HG03520 (cell line): ENCODE data around the gene EPHX1.
"Not testable (repeated sequence)": the region's sequence is repeated elsewhere in the genome, so short reads cannot be mapped to it uniquely, and the experiment has no call there.

Experiments used
- ATAC-seq: cut with Tn5 transposase; IDR thresholded peaks from one replicate; pipeline ENCODE4 v1.9.1; 2021; ENCODE audit warnings: mild to moderate bottlenecking, moderate library complexity; ENCODE audit not compliant: unreplicated experiment

The EPHX1 gene

GRCh38 chr1:225879521-225880221 lies 69.7 kb downstream of the EPHX1 start:
- no peak for ATAC-seq

GRCh38 chr1:225880222-225880588 lies 70.3 kb downstream of the EPHX1 start:
- ATAC-seq = no peak

GRCh38 chr1:225880636-225881035 lies 70.7 kb downstream of the EPHX1 start:
- no peak for ATAC-seq

GRCh38 chr1:225881081-225881958 lies 71.4 kb downstream of the EPHX1 start:
- no peak for ATAC-seq

- peak; percentile 64 for ATAC-seq
These were observed 72.2 kb downstream of the EPHX1 start, which contains the start of gene TMEM63A for GRCh38 chr1:225881959-225882693. Gene TMEM63A, minus strand, starts transcription at chr1:225882380. Its CDS starts 4,800 bp downstream, at chr1:225877580.

GRCh38 chr1:225882694-225883615 lies 73.0 kb downstream of the EPHX1 start:
- peak; percentile 23 for ATAC-seq

- no peak for ATAC-seq
These were observed 73.8 kb downstream of the EPHX1 start for GRCh38 chr1:225883616-225884265.

GRCh38 chr1:225885336-225885735 lies 75.4 kb downstream of the EPHX1 start:
- ATAC-seq = no peak

- ATAC-seq = no peak
These were observed 76.5 kb downstream of the EPHX1 start for GRCh38 chr1:225886159-225887029.

GRCh38 chr1:225887030-225887314 lies 77.0 kb downstream of the EPHX1 start:
- no peak for ATAC-seq

GRCh38 chr1:225887554-225888288 lies 77.8 kb downstream of the EPHX1 start:
- ATAC-seq = not testable (repeated sequence)

GRCh38 chr1:225888289-225888897 lies 78.5 kb downstream of the EPHX1 start:
- no peak for ATAC-seq

GRCh38 chr1:225888898-225889601 lies 79.1 kb downstream of the EPHX1 start, which contains the start of gene LEFTY1:
Gene LEFTY1, minus strand, starts transcription at chr1:225889146. Its CDS starts 80 bp downstream, at chr1:225889066.
- ATAC-seq = no peak

GRCh38 chr1:225889743-225890142 lies 79.8 kb downstream of the EPHX1 start:
- ATAC-seq = no peak

- no peak for ATAC-seq
These were observed 80.7 kb downstream of the EPHX1 start for GRCh38 chr1:225890346-225891228.
